Endothelial cell (in vitro differentiated cells): ENCODE data around the gene RABEP2. TPM values are rescaled to one million over a fixed set of nuclear protein-coding genes. Genes with fewer than 3 reads are reported as not detected.

Source experiments
- DNase-seq: peaks from one replicate; pipeline ENCODE4 v3.0.0; 2021; ENCODE audit warnings: low spot score
- H3K27ac Mint-ChIP-seq: one replicate; pipeline ENCODE4 v1.8.0; 2021; ENCODE audit warnings: mixed read lengths, inconsistent platforms; ENCODE audit not compliant: unreplicated experiment
- H3K27me3 Mint-ChIP-seq: one replicate; pipeline ENCODE4 v1.8.0; 2021; ENCODE audit warnings: mild to moderate bottlenecking, moderate library complexity, mixed read lengths, inconsistent platforms; ENCODE audit not compliant: unreplicated experiment
- H3K36me3 Mint-ChIP-seq: one replicate; pipeline ENCODE4 v1.8.0; 2021; ENCODE audit warnings: mild to moderate bottlenecking, low read depth, mixed read lengths, inconsistent platforms; ENCODE audit not compliant: unreplicated experiment
- H3K4me1 Mint-ChIP-seq: one replicate; pipeline ENCODE4 v1.8.0; 2021; ENCODE audit warnings: mild to moderate bottlenecking, mixed read lengths, inconsistent platforms; ENCODE audit not compliant: unreplicated experiment
- H3K4me3 Mint-ChIP-seq: one replicate; pipeline ENCODE4 v1.8.0; 2021; ENCODE audit warnings: mild to moderate bottlenecking, mixed read lengths, inconsistent platforms; ENCODE audit not compliant: unreplicated experiment
- H3K9me3 Mint-ChIP-seq: one replicate; pipeline ENCODE4 v1.8.0; 2021; ENCODE audit warnings: mixed read lengths, inconsistent platforms; ENCODE audit not compliant: unreplicated experiment
- total RNA-seq: library from RNA; stranded (reverse); fragmentation: NEBNext Ultra II Directional; extraction: Animal tissue kit (Norgen Biotek cat#: 25700); gene quantifications from one replicate; pipeline ENCODE4 v1.2.1, GENCODE V29; 2021; ENCODE audit not compliant: unreplicated experiment
- TF ChIP-seq, protein P1 (sequence below): fragments of 200-600 bp; sonication (generic); IDR thresholded peaks from one replicate; pipeline ENCODE4 v1.5.0; 2021; ENCODE audit warnings: antibody characterized with exemption; ENCODE audit not compliant: unreplicated experiment

The RABEP2 gene
- total RNA-seq, 1 donor from 2014 or later, result 16.0 TPM

DNA sequence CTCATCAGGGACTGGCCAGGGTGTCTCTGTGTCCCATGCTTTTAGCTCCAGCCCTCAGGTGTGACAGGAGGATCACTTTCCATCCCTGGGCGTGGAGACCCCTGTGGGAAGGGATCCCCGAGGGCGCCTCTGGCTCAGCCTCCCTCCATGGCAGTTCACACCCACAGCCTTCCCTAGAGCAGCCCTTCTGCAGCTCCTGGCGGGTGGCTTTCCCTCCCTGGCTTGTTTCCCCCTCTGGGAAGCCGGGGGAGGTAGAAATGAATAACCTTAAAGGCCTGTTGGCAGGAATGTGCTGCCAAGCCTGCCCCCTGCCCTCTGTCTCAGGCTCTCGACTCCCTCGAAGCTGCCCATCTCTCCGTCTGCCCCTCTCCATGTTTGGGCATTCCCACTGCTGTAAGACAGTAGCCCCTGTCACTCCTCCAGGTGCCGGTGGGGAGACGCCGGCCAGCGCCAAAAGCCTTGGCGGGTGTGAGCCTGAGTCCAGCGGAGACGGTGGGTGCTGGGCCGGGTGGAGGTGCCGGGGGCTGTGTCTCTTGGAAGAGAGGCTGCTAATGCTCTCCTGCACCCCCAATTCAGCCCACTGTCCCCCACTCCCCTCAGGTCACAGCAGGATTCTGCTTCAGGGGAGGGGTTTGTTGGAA is 48.9 kb downstream of the RABEP2 start:
- H3K27ac Mint-ChIP-seq, result no peak overlapping the region
- H3K4me1 Mint-ChIP-seq, result peaks cover 9% of the 10 kb centered on the region
- DNase-seq, result no peak
- no peaks in the 10 kb centered on the region for H3K9me3 Mint-ChIP-seq
- peaks cover 9% of the 10 kb centered on the region for H3K27me3 Mint-ChIP-seq
- TF ChIP-seq, protein P1, sequence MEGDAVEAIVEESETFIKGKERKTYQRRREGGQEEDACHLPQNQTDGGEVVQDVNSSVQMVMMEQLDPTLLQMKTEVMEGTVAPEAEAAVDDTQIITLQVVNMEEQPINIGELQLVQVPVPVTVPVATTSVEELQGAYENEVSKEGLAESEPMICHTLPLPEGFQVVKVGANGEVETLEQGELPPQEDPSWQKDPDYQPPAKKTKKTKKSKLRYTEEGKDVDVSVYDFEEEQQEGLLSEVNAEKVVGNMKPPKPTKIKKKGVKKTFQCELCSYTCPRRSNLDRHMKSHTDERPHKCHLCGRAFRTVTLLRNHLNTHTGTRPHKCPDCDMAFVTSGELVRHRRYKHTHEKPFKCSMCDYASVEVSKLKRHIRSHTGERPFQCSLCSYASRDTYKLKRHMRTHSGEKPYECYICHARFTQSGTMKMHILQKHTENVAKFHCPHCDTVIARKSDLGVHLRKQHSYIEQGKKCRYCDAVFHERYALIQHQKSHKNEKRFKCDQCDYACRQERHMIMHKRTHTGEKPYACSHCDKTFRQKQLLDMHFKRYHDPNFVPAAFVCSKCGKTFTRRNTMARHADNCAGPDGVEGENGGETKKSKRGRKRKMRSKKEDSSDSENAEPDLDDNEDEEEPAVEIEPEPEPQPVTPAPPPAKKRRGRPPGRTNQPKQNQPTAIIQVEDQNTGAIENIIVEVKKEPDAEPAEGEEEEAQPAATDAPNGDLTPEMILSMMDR, result no peak
- H3K4me3 Mint-ChIP-seq, result no peak overlapping the region
- H3K36me3 Mint-ChIP-seq, result peaks cover 2% of the 10 kb centered on the region

DNA sequence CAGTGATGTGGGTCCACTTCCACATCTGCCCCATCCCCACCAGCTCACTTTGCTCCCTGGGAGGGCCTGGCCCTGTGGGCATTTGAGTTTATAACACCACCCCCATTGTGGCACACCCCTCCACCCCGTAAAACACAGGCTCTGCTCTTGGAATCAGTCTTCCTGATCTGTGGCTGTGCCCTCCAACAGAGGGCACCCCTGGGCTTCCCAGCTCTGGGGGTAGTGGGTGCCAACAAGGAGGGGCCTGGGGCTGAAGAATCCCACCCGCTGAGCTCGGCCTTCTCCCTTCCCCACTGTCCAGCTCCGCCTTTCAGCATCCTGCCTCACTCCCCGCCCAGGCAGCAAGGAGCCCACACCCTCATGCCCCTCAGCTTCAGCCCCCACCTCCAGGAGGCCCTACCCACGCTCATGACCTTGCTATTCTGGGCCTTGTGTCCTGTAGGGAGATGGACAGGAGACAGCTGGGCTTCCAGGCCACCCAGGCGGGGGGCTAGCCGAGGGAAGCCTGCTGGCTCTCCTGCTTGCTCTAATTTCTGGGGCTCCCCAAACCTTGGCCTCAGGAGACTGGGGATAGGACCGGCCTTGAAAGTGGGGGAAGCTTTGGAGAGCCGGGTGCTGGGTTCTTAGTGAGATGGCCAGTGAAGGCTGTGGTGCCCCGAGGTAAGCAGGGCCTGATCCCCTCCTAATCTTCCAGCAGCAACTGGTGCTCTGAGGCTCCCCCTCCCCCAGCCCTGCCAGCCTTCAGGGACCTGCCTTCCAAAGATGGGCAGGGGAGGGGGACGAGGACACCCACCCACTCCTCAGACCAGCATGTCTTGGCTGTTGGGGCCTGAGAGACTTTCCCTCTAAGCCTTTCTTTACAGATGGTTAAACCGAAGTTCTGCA is 49.7 kb downstream of the RABEP2 start:
- TF ChIP-seq, protein P1, result no peak
- Mint-ChIP-seq H3K27ac (no peak overlapping the region), H3K4me3 (no peak overlapping the region), H3K36me3 (no peaks in the 10 kb centered on the region), H3K27me3 (peaks cover 4% of the 10 kb centered on the region), H3K4me1 (peaks cover 4% of the 10 kb centered on the region), H3K9me3 (no peaks in the 10 kb centered on the region)
- no peak for DNase-seq

DNA sequence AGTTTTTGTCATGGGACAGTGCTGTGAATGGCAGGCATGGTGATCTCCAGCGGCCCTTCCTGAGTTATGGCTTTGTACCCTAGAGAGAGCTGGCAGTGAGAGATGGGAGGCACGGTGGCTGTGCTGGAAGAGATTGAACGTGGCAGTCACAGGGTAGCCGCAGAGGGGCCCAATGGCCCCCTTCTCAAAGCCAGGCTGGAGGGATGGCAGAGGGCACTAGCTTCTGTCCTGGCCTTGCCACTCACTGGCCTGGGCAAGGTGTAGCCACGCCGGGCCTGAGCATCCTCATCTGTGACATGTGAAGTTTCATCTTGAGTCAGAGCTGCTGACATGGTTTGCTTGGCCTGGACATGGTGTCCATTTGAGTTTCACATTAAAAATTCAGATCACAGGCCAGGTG is 50.6 kb downstream of the RABEP2 start:
- Mint-ChIP-seq H3K27me3 (peaks cover 4% of the 10 kb centered on the region), H3K4me1 (peaks cover 3% of the 10 kb centered on the region), H3K36me3 (peaks cover 5% of the 10 kb centered on the region), H3K9me3 (no peaks in the 10 kb centered on the region), H3K4me3 (no peak overlapping the region), H3K27ac (no peak overlapping the region)
- TF ChIP-seq, protein P1, result no peak
- DNase-seq, result no peak

DNA sequence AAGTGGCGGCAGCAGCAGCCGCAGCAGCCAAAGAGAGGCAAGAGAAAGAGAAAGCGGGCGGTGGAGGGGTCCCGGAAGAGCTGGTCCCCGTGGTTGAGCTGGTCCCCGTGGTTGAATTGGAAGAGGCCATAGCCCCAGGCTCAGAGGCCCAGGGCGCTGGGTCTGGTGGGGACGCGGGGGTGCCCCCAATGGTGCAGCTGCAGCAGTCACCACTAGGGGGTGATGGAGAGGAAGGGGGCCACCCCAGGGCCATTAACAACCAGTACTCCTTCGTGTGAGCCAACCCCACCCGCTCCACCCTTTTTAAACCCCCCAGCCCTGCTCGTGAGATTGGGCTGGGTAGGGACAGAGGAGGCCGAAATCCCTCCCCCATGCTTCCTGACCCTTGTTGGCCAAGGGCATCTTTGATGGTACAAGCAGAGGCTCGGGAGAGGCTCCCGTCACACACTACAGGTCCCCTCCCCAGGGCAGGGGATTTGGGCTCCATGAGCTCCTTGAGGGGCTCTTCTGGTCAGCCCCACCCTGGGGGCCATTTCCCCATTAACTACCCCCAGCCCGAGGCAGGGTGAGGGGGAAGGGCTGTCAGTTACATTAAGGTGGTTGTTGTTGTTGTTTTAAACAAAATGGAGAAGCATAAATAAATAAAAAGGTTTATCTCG is 51.4 kb downstream of the RABEP2 start:
- DNase-seq, result peak; percentile 56
- no peak overlapping the region for H3K4me3 Mint-ChIP-seq
- no peak overlapping the region for H3K27ac Mint-ChIP-seq
- no peaks in the 10 kb centered on the region for H3K9me3 Mint-ChIP-seq
- no peaks in the 10 kb centered on the region for H3K4me1 Mint-ChIP-seq
- TF ChIP-seq, protein P1, result peak; percentile 71
- H3K36me3 Mint-ChIP-seq, result peaks cover 6% of the 10 kb centered on the region
- H3K27me3 Mint-ChIP-seq, result peaks cover 4% of the 10 kb centered on the region
